ENCODE data around the gene GNG8.
A peak's percentile ranks its signal among the peaks of the same experiment; 100 is the strongest.

GNG8 gene

GRCh38 chr19:46601318-46602224 lies 34.4 kb downstream of the GNG8 start, which contains the start of gene CALM3:
Gene CALM3 (plus strand): TSS chr19:46601330. CDS start chr19:46601435, 105 bp downstream.
- DNase-seq = no peak

DNA sequence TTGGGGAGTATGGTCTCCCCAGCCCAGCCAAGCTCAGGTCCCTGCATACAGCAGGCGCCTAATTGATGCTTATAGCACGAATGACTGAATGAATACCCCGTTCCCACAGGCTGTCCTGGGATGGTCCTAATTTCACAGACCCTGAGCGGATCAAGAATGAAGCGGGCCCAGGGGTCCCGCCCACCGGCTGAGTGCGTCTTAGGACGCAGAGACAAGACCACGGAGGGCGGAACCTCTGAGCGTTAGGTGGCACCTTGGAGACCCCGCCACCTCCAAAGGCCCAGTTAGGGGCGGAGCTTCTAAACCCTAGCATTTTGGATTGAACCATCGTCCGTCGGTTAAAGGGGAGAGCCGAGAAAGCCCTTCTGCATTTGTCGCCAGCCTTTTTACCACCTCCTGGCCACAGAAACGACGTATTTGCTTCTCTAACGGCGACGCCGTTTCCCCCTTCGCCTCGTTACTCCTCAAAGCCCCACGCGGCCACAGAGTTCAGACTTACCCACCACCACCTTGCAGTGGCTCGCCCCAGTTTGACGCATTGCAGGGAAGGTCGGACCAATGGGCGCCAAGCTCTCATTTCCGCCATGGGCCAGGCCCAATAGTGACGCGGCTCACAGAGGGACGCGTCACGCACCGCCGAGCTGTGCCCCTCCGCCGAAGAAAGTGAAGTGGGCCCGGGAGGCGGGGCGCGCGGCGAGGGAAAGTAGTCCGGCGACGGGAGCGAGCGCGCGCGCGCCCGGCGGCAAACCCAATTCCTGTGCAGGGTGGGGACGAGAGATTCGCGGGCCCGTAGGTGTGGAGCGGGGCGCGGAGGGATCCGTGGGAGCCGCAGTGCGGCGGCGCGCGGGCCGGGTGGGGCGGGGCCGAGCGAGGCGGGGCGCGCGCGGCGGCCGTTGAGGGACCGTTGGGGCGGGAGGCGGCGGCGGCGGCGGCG lies 35.4 kb downstream of the GNG8 start:
- DNase-seq = peak; percentile 97

- DNase-seq = no peak
Measured at GRCh38 chr19:46599716-46600373, 36.2 kb downstream of the GNG8 start.

GRCh38 chr19:46598372-46598917 lies 37.6 kb downstream of the GNG8 start:
- DNase-seq = no peak

DNA sequence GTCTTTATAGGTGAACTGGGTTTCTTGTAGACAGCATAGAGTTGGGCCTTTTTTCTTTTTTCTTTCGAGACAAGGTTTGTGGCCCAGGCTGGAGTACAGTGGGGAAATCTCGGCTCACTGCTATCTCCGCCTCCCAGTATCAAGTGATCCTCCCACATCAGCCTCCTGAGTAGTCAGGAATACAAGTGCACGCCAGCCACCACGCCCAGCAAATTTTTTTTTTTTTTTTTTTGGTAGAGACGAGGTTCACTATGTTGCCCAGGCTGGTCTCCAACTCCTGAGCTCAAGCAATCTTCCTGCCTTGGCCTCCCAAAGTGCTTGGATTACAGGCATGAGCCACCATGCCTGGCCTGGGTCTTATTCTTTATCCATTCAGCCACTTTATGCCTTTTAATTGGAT lies 40.0 kb downstream of the GNG8 start:
- no peak for DNase-seq

DNA sequence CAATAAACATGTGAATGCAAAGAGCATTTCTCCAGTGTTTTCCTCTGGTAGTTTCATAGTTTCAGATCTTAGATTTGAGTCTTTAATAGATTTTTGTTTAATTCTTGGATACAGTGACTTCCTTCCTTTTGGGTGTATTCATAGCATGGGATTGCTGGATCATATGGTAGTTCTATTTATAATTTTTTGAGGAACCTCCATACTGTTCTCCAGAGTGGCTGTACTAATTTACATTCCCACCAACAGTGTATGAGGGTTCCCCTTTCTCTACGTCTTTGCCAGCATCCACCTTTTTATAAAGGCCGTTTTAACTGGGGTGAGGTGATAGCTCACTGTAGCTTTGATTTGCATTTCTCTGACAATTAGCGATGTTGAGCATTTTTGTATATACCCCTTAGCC lies 44.1 kb downstream of the GNG8 start:
- no peak for DNase-seq

- no peak for DNase-seq
Measured at GRCh38 chr19:46591254-46591653, 44.7 kb downstream of the GNG8 start.

- DNase-seq = no peak
Measured at GRCh38 chr19:46587861-46588260, 48.1 kb downstream of the GNG8 start.

DNA sequence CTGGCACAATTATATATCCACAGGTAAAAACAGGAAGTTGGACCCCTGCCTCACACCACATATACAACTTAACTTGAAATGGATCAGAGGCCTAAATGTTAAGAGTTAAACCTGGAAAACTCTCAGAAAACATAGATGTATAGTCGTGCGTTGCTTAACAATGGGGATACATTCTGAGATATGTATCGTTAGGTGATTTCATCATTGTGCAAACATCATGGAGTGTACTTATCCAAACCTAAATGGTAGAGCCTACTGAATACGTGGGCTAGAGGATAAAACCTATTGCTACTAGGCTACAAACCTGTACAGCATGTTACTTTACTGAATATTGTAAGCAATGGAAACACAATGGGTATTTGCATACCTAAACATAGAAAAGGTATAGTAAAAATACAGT lies 49.7 kb downstream of the GNG8 start:
- no peak for DNase-seq

DNA sequence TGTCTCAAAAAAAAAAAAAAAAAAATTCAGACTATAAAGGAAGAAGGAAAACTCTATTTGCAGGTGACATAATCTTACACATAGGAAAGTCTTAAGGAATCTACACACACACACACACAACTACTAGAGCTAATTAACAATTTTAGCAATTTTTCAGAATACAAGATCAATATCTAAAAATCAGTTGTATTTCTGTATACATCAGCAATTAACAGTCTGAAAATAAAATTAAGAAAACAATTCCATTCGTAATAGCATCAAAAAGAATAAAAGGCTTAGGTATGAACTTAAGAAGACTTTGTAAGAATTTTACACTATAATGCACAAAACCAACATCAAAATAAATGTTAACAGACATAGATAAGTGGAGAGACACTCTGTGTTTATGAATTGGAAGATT lies 50.5 kb downstream of the GNG8 start:
- no peak for DNase-seq
